ENCODE data around the gene PPM1M.

The PPM1M gene

GRCh38 chr3:52292247-52293065 is 46.9 kb downstream of the PPM1M start:
- in situ Hi-C loops (cut with HindIII; ENCODE audit: low sequenced_read_pairs): no loop called here

DNA sequence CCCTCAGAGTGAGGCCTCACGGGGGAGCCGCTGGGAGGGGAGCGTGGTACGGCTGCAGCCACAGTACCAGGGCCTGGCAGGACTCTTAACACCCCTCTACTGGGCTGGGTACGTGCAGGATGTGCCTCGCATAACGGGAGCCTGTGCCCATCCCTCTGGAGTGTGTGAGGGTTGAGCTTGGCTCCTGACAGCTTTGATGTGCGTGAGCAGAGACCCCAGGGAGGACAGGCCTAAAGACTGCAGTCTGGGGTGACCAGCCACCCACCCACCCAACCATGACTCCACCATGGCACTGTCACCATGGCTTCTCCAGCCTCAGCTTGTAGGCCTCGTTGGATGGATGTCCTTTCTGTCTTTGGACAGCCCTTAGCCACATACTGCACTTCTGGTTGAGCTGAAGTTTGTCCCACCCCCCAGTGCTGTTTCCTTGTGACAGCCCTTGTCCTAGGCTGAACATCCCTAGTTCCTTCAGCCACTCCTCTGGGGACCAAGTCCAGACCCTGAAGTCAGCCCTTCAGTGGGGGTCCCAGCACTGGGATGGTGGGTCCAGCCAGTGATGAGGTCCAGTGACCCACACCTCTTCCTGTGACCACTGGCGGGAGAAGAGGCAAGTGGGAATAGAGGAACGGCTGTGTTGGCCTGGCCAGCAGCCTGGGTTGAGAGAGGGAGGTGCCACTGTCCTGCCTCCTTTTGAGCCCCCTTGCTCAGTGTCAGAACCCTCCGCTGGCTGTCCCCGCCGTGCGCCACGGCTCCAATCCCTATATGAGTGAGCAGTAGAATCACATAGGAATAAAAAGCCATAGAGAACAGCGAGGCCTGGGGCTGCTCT is 48.1 kb downstream of the PPM1M start:
- in situ Hi-C loops (cut with HindIII; ENCODE audit: low sequenced_read_pairs): no loop called here

- in situ Hi-C loops (cut with HindIII; ENCODE audit: low sequenced_read_pairs): no loop called here
These were observed 49.0 kb downstream of the PPM1M start for GRCh38 chr3:52294320-52295150.

- in situ Hi-C loops (cut with HindIII; ENCODE audit: low sequenced_read_pairs): no loop called here
These were observed 50.2 kb downstream of the PPM1M start for GRCh38 chr3:52295671-52296208.

GRCh38 chr3:52297242-52298148 is 51.9 kb downstream of the PPM1M start:
- in situ Hi-C loops (cut with HindIII; ENCODE audit: low sequenced_read_pairs): no loop called here

DNA sequence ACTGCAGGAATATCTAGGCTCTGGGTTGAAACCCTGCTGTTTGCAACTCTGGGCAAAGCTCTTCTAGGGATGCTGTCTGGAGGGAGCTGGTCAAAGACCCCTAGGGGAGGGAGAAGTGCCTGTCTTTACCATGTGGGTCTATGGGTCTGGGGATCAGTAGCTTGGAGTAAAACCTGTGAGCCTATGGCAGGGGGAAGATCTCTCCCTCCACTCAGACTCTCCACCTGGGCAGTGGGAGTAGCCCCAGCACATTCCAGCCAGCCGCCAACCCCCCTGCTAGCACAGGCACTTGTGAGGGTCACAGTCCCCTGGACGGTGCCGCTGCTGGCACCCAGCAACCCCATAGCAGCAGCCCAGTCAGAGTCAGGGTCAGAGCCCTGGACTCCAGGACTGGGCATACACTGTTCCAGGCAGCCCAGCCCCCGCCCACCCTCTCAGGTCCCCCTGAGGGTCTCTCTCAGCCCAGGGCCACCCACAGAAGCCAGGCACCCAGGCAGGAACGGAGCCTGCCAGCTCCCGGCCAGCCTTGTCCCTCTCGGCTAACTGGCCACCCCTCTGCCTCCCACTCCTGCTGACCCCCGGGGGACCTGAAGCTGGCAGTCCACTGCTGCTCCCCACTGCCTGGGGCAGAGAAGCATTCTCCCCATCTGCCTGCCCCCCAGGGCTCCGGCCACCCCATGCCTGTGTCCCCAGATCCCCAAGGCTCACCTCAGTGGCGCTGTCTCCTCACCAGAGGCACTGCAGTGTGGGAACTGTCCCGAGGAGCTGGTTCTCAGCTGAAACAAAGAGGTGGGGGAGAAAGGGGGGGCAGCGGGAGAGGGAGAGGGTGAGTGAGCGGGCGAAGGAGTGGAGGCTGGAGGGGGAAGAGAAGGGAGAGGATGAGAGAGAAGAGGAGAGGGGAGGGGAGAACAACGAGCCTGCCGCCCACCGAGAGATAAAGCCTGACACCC is 52.9 kb downstream of the PPM1M start:
- in situ Hi-C loops (cut with HindIII; ENCODE audit: low sequenced_read_pairs): no loop called here

DNA sequence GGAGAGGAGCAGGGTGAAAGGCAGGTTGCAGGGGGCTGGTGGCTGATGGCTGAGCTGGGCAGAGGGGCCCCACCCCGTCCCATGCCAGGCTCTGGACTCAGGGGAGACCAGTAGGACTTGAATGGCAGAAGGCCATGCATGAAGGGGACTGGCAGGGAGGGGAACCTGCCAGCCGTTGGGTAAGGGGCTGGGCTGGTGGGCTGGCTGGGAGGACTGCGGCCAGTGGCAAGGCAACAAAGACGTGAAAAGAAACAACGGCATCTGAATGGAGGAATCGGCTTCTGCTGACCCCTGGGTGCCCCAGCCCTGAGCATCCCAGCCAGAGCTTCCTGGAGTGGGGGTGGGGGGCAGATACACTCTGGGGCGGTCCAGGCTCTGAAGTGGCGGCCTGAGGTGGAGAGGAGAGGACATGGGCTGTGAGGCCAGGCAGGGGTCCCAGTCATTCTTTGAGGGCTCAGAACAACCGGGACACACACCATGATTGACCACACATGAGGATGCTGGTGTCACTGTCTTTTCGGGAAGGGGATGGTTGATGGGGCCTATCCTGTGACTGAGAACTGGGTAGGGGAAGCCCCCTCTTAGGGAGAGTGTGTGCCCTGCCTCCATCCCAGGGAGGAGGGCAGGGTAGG is 53.8 kb downstream of the PPM1M start:
- in situ Hi-C loops (cut with HindIII; ENCODE audit: low sequenced_read_pairs): no loop called here

Data from DLD1 (cell line).